Stimulated activated naive CD8-positive, alpha-beta T cell treated with anti-CD3 and anti-CD28 coated beads, Interleukin-15, Interleukin-2, amounts not matched to agents 100 ng/mL and 50 ng/mL, for 24 hours (primary cell): ENCODE measurements around the gene ITGB1BP1.
A peak's percentile ranks its signal among the peaks of the same experiment; 100 is the strongest.

ENCODE experiments used
- H3K27ac Mint-ChIP-seq: one replicate; pipeline ENCODE4 v1.8.0; 2021; ENCODE audit warnings: mild to moderate bottlenecking, mixed read lengths
- H3K27me3 Mint-ChIP-seq: one replicate; pipeline ENCODE4 v1.8.0; 2021; ENCODE audit warnings: mixed read lengths
- H3K36me3 Mint-ChIP-seq: one replicate; pipeline ENCODE4 v1.8.0; 2021; ENCODE audit warnings: low read depth, mixed read lengths
- H3K4me1 Mint-ChIP-seq: one replicate; pipeline ENCODE4 v1.8.0; 2021; ENCODE audit warnings: low read depth, mixed read lengths
- H3K4me3 Mint-ChIP-seq: one replicate; pipeline ENCODE4 v1.8.0; 2021; ENCODE audit warnings: mild to moderate bottlenecking, mixed read lengths
- H3K9me3 Mint-ChIP-seq: one replicate; pipeline ENCODE4 v1.8.0; 2021; ENCODE audit warnings: mixed read lengths

The ITGB1BP1 gene

DNA sequence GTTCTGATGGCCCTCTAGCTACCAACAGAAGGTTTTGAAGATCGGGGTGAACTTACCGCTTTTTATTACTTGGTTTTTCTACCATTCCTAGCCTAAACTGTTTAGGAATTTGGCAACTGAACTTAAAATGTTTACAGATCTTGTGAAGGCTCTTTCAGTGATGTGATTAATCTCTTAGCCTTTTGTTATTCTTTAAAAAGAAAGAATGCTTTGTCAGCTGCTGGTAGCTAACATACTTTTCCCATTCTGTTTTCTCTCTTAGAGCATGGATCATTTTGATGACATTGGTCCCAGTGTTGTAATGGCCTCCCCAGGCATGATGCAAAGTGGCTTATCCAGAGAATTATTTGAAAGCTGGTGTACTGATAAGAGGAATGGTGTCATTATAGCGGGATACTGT lies 18.2 kb upstream of the ITGB1BP1 start:
- peaks cover 71% of the 10 kb centered on the region for H3K36me3 Mint-ChIP-seq

GRCh38 chr2:9440058-9440727 lies 16.9 kb upstream of the ITGB1BP1 start:
- no peaks in the 10 kb centered on the region for H3K9me3 Mint-ChIP-seq
- H3K27ac Mint-ChIP-seq: no peak overlapping the region
- H3K4me1 Mint-ChIP-seq: peaks cover 3% of the 10 kb centered on the region
- H3K4me3 Mint-ChIP-seq: no peak overlapping the region
- H3K27me3 Mint-ChIP-seq: no peaks in the 10 kb centered on the region
- peaks cover 71% of the 10 kb centered on the region for H3K36me3 Mint-ChIP-seq

More for the DNA sequence above, 18.2 kb upstream of the ITGB1BP1 start:
- no peak overlapping the region for H3K27ac Mint-ChIP-seq
- H3K4me3 Mint-ChIP-seq: no peak overlapping the region
- H3K9me3 Mint-ChIP-seq: no peaks in the 10 kb centered on the region
- peaks cover 8% of the 10 kb centered on the region for H3K4me1 Mint-ChIP-seq
- no peaks in the 10 kb centered on the region for H3K27me3 Mint-ChIP-seq

- Mint-ChIP-seq H3K27ac (no peak overlapping the region), H3K36me3 (peaks cover 71% of the 10 kb centered on the region), H3K4me3 (no peak overlapping the region)
Observed at GRCh38 chr2:9439536-9439935, 16.2 kb upstream of the ITGB1BP1 start.

DNA sequence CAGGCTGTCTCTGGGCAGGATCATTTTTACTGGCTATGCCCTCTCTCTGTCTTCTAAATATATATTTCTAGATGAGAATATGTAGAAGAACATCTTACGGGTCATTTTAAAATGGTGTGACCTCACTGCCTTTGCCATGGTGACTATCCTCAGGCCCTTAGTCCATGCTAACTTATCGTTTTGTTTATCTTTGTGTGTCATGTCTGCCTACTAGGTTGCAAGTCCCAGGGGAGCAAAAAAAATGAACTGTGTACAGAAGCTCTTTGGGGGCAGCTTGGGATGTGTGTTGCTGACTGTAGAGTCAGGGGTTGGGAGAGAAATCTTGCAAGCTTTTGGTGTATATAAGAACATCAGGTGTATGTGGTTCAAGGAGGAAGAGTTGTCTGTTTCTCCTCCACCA lies 11.2 kb upstream of the ITGB1BP1 start:
- no peaks in the 10 kb centered on the region for H3K27me3 Mint-ChIP-seq
- H3K4me3 Mint-ChIP-seq: no peak overlapping the region
- H3K4me1 Mint-ChIP-seq: peaks cover 16% of the 10 kb centered on the region
- no peaks in the 10 kb centered on the region for H3K9me3 Mint-ChIP-seq
- peak overlapping the region; percentile 13 for H3K27ac Mint-ChIP-seq
- H3K36me3 Mint-ChIP-seq: peaks cover 78% of the 10 kb centered on the region

More at GRCh38 chr2:9439536-9439935, 16.2 kb upstream of the ITGB1BP1 start:
- Mint-ChIP-seq H3K9me3 (no peaks in the 10 kb centered on the region), H3K27me3 (no peaks in the 10 kb centered on the region), H3K4me1 (no peaks in the 10 kb centered on the region)

GRCh38 chr2:9430316-9431293 lies 7.3 kb upstream of the ITGB1BP1 start:
- H3K9me3 Mint-ChIP-seq: no peaks in the 10 kb centered on the region
- peaks cover 53% of the 10 kb centered on the region for H3K36me3 Mint-ChIP-seq
- H3K27me3 Mint-ChIP-seq: no peaks in the 10 kb centered on the region
- peaks cover 16% of the 10 kb centered on the region for H3K4me1 Mint-ChIP-seq
- H3K27ac Mint-ChIP-seq: peak overlapping the region; percentile 88
- H3K4me3 Mint-ChIP-seq: no peak overlapping the region

GRCh38 chr2:9428965-9429577 lies 5.7 kb upstream of the ITGB1BP1 start:
- H3K27ac Mint-ChIP-seq: no peak overlapping the region
- H3K27me3 Mint-ChIP-seq: no peaks in the 10 kb centered on the region
- H3K36me3 Mint-ChIP-seq: peaks cover 45% of the 10 kb centered on the region
- no peaks in the 10 kb centered on the region for H3K9me3 Mint-ChIP-seq
- no peak overlapping the region for H3K4me3 Mint-ChIP-seq
- peaks cover 16% of the 10 kb centered on the region for H3K4me1 Mint-ChIP-seq

- Mint-ChIP-seq H3K4me3 (no peak overlapping the region), H3K36me3 (peaks cover 37% of the 10 kb centered on the region), H3K27ac (no peak overlapping the region), H3K4me1 (peaks cover 30% of the 10 kb centered on the region), H3K27me3 (no peaks in the 10 kb centered on the region), H3K9me3 (no peaks in the 10 kb centered on the region)
Observed at GRCh38 chr2:9424447-9425164, 1.3 kb upstream of the ITGB1BP1 start.

GRCh38 chr2:9423922-9424272 lies 569 bp upstream of the ITGB1BP1 start:
- Mint-ChIP-seq H3K36me3 (peaks cover 30% of the 10 kb centered on the region), H3K27me3 (no peaks in the 10 kb centered on the region), H3K4me1 (peaks cover 36% of the 10 kb centered on the region), H3K9me3 (no peaks in the 10 kb centered on the region), H3K27ac (no peak overlapping the region), H3K4me3 (no peak overlapping the region)

DNA sequence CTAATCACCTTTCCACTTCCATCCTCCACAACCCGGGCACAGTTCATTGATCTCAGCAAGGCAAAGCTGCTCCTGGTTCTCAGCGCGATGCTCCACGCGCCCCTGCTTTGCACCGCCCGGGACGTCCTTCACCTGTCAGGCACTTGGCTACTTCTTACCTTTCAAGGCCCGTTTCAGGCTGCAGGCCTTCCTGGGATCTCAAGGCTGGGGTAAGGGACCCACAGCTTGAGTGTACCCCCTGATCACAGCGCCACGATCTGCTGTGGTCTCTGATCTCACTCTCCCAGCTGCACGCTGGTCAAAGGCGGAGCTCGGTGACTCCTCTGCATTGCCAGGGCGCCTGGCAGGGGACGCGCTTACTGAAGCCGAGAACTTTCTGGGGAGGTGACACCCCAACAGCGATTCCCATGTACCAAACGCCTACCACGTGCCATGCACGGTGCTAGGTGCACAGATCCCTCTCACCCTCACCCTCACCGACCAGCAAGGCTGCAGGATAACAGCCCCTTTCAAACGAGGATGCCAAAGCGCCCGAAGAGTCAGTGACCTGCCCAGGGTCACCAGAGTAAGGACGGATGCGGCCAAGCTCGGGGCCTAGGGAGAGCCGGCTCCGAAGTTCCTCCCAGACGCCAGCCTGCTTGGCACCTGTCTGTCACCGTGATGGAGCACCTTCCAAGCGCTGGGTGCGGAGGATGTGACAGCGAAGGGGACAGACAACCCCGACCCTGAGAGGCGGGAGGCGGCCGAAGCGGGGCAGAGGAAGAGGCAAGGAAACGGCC lies 818 bp downstream of the ITGB1BP1 start:
- peaks cover 47% of the 10 kb centered on the region for H3K4me1 Mint-ChIP-seq
- H3K4me3 Mint-ChIP-seq: no peak overlapping the region
- H3K9me3 Mint-ChIP-seq: no peaks in the 10 kb centered on the region
- peak overlapping the region; percentile 97 for H3K27ac Mint-ChIP-seq
- H3K27me3 Mint-ChIP-seq: no peaks in the 10 kb centered on the region
- peaks cover 42% of the 10 kb centered on the region for H3K36me3 Mint-ChIP-seq

- H3K4me1 Mint-ChIP-seq: peaks cover 63% of the 10 kb centered on the region
- no peaks in the 10 kb centered on the region for H3K9me3 Mint-ChIP-seq
- H3K4me3 Mint-ChIP-seq: peak overlapping the region; percentile 37
- peaks cover 52% of the 10 kb centered on the region for H3K36me3 Mint-ChIP-seq
- no peaks in the 10 kb centered on the region for H3K27me3 Mint-ChIP-seq
- peak overlapping the region; percentile 75 for H3K27ac Mint-ChIP-seq
Observed at GRCh38 chr2:9420495-9420894, 2.8 kb downstream of the ITGB1BP1 start.

- peaks cover 55% of the 10 kb centered on the region for H3K36me3 Mint-ChIP-seq
- H3K9me3 Mint-ChIP-seq: no peaks in the 10 kb centered on the region
- H3K27ac Mint-ChIP-seq: no peak overlapping the region
- no peak overlapping the region for H3K4me3 Mint-ChIP-seq
- no peaks in the 10 kb centered on the region for H3K27me3 Mint-ChIP-seq
- peaks cover 65% of the 10 kb centered on the region for H3K4me1 Mint-ChIP-seq
Observed at GRCh38 chr2:9419541-9419940, 3.8 kb downstream of the ITGB1BP1 start.

DNA sequence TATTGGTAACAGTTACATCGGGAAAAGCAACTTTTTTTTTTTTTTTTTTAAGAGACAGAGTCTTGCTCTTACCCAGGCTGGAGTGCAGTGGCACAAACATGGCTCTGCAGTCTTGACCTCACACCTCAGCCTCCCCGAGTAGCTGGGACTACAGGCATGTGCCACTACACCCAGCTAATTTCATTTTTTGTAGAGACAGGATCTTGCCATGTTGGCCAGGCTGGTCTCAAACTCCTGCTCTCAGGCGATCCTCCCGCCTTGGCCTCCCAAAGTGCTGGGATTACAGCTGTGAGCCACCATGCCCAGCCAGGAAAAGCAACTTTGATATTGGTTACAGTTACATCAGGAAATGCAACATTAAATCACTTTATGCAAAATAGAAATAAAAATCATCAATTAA lies 4.6 kb downstream of the ITGB1BP1 start:
- Mint-ChIP-seq H3K4me1 (peaks cover 66% of the 10 kb centered on the region), H3K27me3 (no peaks in the 10 kb centered on the region), H3K36me3 (peaks cover 58% of the 10 kb centered on the region), H3K4me3 (no peak overlapping the region), H3K27ac (no peak overlapping the region), H3K9me3 (no peaks in the 10 kb centered on the region)

- H3K27ac Mint-ChIP-seq: no peak overlapping the region
- H3K4me3 Mint-ChIP-seq: no peak overlapping the region
- peaks cover 66% of the 10 kb centered on the region for H3K4me1 Mint-ChIP-seq
- H3K27me3 Mint-ChIP-seq: no peaks in the 10 kb centered on the region
- peaks cover 60% of the 10 kb centered on the region for H3K36me3 Mint-ChIP-seq
- no peaks in the 10 kb centered on the region for H3K9me3 Mint-ChIP-seq
Observed at GRCh38 chr2:9417725-9418124, 5.6 kb downstream of the ITGB1BP1 start.

DNA sequence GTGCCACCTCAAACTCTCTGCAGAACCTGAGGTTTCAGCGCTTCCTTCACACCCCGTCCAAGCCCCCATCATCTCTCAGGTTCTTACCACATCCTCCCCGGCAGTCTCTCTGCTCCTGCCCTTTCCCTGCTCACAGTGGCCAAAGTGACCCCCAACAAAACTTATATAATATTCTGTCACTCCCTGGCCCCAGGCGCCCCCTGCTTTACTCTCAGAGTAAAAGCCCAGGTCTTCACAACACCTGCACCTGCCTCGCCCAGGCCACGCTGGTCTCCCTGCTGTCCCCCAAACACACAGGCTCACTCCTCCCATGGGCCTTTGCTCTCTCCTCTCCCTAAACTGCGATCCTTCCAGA lies 6.4 kb downstream of the ITGB1BP1 start:
- Mint-ChIP-seq H3K4me1 (peaks cover 59% of the 10 kb centered on the region), H3K27ac (peak overlapping the region; percentile 62), H3K9me3 (no peaks in the 10 kb centered on the region), H3K4me3 (no peak overlapping the region), H3K36me3 (peaks cover 62% of the 10 kb centered on the region), H3K27me3 (no peaks in the 10 kb centered on the region)
